Measurements from ENCODE around the gene ADGRG1.

GRCh38 chr16:57637965-57638364 is 9.5 kb downstream of the ADGRG1 start:
- TF ChIP-seq WT1 (tag by site-specific recombination; IDR thresholded peaks at IDR 0.05) (no peak), ZFP37 (tag by site-specific recombination; IDR thresholded peaks at IDR 0.05) (no peak), GLI4 (tag by site-specific recombination; IDR thresholded peaks at IDR 0.05) (no peak), REST (tag by site-specific recombination; IDR thresholded peaks at IDR 0.05) (no peak), CTCF (tag by site-specific recombination; IDR thresholded peaks at IDR 0.05) (no peak), ZIC2 (tag by site-specific recombination; IDR thresholded peaks at IDR 0.05) (no peak)
